Mesenteric fat pad (tissue), 1 donor: Measurements from ENCODE around the gene CHDH. TPM values are rescaled to one million over a fixed set of nuclear protein-coding genes. Genes with fewer than 3 reads are reported as not detected.

ENCODE experiments used
- DNase-seq: peaks from one replicate; pipeline ENCODE4 v3.0.0-alpha.2; 2020; ENCODE audit warnings: low spot score
- total RNA-seq: library from RNA; stranded (reverse); fragmentation: NEBNext Ultra II Directional; extraction: Animal tissue kit (Norgen Biotek cat#: 25700); gene quantifications from one replicate; pipeline ENCODE4 v1.2.1, GENCODE V29; 2021
- donor health status: DM: yes; HTN: yes; CAD: no.

CHDH gene
- total RNA-seq, 1 donor from 2014 or later = 1.4 TPM

DNA sequence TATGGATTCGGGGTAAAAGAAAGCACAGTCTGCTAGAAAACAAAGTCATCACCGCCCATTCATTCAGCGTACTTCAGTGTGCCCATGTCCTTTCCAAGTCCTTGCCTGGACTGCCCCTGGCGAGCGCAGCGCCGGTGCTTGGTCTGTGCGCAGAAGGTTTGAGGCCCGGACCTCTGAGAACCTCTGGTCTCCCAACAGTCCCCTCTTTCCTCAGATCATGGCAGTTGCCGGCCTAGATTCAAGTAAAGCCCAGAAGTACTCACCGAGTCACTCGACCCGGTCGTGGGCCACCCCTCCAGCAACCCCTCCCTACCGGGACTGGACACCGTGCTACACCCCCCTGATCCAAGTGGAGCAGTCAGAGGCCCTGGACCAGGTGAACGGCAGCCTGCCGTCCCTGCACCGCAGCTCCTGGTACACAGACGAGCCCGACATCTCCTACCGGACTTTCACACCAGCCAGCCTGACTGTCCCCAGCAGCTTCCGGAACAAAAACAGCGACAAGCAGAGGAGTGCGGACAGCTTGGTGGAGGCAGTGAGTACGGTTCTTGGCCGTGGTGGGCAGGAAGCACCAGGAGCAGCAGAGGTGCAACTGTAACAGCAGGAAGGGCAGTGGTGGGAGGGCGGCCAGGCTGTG lies 36.3 kb downstream of the CHDH start:
- DNase-seq = no peak

DNA sequence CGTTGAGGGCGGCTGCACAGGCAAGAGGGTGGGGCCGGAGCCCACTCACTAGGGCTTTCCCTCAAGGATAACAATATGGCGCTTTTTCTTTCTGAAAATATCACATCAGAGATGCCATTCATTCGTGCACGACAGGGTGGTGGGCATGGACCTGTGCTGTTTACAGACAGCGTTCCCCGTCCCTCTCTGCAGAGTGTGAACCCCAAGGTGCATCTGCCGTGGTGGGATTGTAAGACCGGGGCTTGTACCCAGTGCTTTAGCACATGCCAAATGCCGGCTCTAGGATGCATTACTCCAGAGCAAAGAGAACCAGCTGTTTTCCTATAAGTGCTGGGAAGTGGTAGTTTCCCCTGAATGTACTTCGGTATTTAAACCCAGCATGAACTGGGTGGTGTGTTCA lies 37.0 kb downstream of the CHDH start:
- no peak for DNase-seq

DNA sequence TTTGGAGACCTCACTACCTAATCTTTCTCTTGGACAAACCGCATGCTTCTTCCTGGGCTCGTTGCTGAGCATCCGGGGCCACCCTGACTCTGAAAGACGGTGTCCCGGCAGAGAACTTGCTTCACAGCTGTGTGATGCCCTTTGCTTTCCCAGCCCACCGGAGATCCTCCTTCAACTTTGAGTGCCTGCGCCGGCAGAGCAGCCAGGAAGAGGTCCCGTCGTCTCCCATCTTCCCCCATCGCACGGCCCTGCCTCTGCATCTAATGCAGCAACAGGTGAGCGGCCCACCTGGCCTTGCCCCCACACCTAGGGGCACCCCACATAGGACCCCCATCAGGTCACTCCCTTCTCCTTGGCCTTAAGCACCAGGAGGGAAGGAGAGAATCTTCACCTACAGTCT lies 37.7 kb downstream of the CHDH start:
- DNase-seq = peak; percentile 83

DNA sequence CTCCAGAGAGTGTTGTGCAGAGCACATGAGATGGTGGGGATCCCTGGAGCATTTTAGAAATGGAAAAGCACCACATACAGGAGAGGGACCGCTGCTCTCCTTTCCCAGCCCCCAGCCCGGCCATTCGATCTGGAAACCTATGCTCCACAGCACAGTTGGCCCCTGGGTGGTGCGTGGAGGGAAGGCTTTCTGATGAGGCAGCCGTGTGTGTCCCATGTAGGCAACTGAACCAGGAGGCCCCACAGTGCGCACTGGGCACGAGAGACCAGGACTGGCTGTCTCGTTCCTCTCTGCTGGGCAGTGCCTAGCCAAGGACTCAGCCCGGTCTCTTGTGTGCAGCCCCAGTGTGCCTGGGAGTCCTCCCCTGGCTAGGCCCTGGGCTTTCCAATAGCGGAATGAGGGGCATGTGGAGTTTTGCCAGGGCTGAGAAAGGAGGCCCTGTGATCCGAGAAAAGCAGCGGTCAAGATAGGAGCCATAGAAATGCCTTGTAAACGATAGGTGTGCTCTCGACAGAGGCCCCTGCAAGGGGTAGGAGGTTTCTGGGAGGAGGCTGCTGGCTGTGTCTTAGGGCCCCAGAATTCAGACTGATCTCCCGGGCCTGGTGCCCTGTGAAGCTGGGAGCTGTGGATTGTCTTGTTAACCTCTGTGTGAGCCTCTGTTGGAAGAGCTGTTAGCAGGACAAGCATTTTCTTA lies 39.0 kb downstream of the CHDH start:
- no peak for DNase-seq

DNA sequence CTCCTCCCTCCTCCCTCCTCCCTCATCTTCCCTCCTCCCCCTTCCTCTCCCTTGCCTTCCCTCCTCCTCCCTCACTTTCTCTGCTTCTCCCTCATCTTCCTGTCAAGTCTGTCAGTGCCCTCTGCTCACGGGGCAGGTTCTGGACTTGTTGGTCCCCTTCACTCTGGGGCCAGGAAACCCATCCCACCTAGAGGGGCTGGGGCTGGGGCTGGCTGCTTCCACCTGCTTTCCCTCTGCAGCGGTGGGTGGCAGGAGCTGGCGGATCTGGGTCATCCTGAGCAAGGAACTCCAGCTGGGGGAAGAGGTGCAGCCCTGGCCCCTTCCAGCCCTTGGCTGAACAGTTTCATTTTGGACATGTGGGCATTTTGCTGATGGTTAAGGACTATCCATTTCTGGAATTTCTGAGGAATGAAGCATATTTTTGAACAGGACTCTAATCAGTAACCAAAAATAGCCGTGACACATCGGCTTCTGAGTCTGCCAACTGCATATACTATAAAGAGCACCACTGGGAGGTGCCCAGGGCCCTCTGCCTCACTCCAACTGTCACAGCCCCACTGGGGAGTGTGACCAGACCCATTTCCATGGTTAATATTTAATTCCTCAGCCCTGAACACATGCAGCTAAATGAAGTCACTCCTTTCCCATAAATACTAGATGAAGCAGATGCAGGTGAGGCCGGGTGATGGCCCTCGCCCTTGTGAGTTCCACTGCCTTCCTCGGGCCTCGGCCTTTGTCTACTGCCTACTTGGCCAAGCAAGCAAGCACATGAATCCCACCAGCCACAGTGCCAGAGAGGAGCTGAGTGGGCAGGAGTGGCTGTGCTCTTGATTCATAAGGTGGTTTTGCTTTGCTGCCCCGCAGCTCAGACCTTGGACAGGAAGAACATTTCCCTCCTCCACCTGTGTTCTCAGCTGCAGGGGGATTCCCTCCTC lies 39.8 kb downstream of the CHDH start:
- peak; percentile 83 for DNase-seq

DNA sequence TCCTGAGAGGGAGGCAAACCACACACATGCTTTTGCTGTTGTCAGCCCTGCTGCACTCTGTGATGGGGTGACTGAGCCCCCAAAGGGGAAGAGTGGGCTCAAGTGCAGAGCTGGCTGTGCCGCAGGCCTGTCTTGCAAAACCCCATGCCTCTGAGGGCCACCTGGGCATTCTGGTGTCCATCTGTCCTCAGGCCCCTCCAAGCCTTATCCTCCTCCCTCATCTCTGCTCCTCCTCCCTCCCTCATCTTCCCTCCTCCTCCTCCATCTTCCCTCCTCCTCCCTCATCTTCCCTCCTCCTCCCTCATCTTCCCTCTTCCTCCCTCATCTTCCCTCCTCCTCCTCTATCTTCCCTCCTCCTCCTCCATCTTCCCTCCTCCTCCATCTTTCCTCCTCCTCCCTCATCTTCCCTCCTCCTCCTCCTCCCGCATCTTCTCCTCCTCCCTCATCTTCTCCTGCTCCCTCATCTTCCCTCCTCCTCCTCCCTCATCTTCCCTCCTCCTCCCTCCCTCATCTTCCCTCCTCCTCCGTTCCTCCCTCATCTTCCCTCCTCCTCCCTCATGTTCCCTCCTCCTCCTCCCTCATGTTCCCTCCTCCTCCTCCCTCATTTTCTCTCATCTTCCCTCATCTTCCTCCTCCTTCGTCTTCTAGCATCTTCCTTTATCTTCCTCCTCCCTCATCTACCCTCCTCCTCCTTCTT lies 40.6 kb downstream of the CHDH start:
- peak; percentile 60 for DNase-seq

DNA sequence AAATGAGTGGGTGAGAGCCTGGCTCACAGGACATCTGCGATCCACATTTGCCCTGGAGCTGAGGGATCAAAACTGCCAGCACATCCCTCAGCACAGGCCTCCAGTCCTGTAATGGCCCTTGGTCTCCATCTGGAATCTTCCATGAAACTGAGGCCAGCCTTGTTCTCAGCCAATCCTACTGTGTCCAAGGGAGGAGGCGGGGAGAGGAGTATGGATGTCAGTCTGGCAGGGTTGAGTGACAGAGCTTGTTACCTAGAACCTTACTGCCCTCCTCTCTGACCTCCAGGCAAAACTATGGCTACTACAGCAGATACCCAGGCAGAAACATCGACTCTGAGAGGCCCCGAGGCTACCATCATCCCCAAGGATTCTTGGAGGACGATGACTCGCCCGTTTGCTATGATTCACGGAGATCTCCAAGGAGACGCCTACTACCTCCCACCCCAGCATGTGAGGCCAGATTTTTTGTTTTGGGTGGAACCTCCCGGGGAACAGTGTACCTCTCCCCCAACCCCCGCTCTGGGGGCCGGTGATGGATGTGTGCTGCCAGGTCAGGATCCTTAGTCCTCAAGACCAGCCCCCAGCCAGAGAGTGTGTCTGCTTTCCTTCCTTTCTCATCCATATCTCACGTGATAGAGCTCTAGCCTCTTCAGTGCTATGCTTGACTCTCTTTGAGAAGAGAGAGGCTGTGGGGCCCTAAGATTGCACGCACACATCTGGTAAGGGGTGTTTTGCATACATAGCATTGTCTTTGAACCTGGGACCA lies 41.3 kb downstream of the CHDH start:
- peak; percentile 72 for DNase-seq

DNA sequence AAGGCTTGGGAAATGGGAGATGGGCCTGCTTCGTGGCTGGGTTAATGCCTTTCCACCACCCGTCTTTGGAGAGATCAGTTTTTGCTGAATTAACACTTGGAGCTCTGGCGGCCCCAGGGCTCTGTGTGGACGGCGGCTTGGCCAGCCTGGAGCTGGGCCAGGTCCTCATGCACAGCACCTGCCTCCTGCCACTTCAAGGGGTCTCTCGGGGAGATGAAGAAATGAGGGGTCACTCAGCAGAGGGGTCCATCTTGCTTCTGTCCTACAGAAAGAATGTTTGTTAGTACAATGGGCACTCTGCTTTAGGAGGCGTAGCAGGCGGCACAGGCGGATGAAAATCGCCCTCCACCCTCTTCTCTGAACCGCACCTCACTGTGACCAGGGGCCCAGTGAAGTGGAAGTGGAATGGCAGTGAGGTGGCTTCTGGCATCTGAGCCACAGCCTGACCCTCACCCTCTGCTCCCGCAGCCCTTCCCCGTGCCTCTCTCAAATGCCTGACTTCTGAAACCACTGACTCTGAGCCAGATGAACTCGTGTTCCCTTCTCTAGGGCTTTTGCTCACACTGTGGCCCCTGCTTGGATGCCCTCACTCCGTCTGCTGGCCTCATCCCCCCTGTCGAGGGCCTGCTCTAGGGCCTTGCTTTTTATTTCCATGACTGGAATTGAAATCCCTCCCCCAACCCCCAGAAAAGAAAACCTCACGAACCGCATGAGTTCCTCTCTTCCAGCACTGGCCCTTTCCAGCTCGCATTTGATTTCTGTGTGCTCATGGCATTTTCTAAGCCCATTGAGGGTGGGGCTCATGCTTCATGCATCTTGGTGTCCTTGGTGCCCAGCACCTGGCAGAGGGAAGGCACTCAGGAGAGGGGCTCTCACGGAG lies 42.2 kb downstream of the CHDH start:
- peak; percentile 47 for DNase-seq

DNA sequence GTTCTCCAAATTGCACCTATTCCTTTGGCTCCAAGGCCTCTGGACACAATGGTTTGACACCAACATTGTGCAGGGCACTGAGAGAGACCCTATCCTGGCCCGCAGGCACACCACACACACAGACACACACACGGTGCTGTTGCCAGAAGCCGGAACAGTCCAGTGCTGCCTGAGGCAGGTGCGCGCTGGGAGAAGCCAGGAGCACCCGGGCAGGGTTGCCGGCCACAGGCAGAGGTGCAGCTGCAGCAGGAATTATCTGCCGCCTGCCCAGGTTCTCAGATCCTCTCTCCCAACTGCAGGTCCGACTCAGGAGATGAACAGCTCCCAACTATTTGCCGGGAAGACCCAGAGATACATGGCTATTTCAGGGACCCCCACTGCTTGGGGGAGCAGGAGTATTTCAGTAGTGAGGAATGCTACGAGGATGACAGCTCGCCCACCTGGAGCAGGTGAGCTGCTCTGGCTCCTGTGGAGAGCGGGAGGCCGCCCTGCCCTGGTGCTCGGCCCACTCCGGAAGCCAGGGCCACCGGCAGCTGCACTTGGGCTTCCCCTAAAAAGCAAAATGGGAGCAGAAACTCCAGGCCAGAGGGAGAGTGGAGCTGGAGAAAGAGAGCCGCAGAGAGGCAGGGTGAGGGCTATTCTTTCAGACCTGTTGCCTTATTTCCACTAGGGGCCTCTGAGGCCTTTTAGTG lies 42.9 kb downstream of the CHDH start:
- peak; percentile 80 for DNase-seq

DNA sequence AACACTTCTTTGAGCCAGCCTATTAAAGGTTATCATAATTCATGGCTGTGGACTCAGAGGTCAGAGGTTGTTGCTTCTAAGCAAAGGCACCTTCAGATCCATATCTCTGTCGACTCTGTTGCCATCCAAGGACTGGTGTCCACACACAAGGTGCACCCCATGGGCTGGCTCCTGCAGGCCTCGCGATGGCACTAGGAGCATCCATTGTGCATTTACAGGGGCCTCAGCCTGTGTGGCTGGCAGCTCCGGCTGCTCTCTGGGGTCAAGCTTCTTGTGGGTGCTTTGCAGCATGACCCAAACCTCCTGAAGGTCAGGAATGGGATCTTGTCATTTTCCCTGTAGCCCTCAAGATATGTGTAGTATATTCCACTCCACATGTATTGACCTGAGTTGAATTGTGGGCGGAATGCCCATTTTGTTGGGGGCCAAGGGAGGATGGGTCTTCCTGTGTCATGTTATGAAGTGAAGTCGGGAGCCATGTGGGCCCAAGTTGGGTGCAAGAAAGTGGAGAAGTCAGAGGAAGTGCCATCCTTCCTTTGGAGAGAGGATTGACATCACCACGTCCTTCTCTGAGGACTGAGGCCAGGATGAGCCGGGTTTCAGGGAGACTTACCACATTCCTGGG lies 43.9 kb downstream of the CHDH start:
- peak; percentile 43 for DNase-seq

DNA sequence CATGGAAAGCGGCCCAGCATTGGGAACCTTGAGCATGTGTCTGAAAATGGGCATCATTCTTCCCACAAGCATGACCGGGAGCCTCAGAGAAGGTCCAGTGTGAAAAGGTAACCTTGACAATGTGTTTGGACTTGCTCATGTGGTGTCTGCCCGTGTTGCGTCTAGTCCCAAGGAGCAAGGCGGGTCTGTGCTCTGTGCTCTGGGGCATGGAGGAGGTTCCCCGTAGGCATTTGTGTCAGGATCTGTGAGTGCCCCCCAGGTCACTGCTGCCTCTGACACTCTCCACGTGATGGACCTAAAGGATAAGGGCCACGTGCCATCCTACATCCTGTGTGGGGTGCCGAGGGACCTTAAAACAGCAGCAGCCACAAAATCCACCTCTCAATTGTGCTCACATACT lies 44.9 kb downstream of the CHDH start:
- peak; percentile 81 for DNase-seq

DNA sequence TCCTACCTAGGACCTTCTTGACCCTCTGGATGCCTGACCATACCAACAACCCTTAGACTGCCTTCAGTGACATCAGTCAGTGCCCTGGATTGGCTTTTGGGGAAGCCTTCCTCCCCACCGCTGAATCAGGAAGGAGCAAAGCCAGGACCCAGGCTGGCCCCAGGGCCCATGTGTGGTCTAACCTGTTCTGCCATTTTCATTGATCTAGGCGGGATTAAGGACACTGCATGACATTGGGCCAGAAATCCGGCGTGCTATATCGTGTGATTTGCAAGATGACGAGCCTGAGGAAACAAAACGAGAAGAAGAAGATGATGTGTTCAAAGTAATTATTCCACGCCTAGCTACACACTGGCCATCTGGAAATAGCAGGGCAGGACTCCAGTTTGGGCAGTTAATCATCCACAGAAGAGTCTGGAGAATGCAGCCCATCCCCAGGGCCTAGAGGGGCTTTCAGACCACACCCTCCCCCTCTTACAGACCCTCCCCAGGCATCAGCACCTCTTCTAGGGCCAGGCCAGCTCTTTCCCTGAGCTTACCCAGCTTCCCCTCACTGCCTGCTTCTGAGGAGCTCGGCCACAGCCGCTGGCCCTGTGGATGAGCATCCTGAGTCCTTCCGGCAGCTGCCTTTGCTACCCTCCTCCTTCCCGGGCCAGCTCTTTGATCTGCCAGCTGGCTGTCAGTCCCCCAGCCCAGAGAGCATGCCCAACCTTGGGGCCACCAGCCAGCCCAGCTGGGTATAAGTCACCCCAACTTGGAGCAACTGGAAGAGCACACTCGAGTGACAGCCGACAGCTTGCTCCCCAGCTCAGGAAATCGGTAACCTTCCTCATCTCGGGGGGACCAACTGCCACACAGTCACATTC lies 45.9 kb downstream of the CHDH start:
- DNase-seq = peak; percentile 81

DNA sequence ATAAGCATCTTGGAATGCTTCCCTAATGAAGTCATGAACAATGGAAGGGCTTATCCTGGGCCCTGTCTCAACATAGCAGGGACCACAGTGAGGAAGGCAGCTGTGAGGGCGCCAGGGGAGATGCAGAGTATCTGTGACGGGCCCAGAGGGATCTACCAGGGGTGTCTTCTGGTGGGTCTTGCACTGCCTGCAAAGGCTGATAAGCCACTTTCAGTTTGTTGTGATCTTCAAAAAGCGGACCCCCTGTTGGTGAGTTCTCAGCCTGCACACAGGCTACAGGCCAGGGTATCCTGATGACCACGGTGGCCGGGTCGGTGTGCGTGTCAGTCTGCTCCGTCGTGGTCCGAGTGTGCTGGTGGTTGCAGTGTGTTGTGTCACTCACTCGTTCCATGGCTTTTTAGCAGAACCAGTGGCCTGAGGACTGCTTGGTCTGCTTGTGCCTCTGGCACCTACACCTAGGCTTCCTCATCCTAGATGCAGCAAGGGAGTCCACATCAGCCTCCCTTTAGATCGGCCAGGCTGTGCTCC lies 46.8 kb downstream of the CHDH start:
- DNase-seq = no peak

DNA sequence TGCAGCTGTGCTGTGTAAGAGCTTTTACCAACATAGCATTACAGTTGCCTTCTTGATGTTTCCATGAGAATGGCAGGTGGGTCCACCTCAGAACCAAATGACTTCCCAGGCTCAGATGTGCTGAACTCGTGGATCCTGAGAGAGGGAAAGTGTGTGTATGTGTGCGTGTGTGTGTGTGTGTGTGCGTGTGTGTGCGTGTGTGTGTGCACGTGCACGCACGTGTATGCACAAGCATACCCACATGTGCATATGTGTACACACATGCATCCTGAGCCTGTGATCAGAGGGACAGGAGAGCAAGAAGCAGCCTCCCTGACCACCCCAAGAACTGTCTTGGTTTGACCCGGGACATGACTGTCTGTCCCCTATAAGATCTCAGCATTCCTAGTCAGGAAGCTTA lies 48.1 kb downstream of the CHDH start:
- DNase-seq = no peak

DNA sequence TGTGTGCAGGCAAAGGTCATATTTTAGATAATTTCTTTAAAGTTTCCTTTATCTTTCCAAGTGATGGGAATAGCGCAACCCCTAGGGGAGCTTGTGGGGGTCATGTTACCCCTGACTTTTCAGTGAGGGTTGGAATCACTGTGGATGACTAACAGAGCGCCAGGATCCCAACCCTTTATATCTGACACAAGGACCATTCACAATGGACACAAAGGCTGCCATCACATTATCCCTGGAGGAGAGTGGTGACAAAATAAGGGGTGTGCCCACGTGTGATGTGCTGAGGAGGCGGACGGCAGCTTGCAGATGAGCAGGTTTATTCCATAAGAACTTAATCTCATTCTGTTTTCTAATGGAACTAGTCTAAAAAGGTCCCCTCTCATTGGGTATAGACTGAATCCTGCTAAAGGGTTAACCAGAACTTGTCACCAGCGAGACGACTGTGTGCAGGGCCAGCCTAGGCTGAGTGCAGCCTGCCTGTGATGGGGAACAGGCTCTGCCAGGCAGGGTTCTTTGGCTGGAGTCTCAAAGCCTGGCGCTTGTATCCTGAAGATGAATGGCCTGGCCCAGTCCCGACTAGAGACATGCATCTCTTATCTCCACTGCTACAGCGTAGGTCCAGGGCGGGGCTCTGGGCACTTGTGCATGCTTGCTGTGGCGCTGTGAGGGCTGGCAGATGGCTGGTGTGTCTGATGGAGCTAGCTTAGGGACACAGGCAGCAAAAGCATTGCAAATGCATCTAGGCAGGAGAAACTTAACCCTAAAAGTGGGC lies 50.2 kb downstream of the CHDH start:
- no peak for DNase-seq

DNA sequence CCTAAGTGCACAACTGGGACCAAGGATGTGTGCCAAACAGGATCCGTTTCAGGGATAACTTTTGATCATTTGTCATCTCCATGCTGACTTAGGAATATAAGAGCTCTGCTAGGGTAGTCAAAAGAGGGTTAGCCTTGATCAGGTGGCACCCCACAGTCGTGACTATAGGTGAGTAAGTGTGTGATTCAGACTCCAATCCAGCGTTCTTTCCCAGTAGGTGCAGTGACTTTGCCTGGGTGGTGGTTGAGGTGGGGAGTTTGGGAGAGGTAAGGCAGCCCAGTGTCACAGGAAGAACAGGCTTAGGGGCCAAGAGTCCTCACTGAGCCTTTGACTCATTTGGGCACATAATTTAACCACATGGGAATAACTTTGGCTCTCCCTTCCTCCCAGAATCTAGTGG lies 51.0 kb downstream of the CHDH start:
- no peak for DNase-seq

DNA sequence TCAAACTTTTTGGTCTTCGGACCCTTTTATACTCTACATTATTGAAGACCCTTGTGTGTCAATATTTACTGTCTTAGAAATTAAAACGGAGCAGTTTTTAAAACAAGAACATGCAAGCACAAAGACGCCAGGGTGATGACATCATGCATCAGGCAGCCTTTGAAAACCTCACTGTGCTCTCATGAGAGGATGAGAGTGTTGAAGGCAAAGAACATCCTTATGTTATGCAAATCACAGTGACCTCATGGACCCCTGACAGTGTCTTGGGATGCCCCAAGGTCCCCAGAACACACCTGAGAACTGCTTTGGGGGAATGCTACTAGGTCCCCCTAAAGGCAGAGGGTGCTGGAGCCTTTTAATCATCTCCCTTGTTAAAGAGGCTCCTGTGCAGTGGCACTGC lies 51.6 kb downstream of the CHDH start:
- no peak for DNase-seq
